ENCODE measurements around the gene FRRS1.

FRRS1 gene

GRCh38 chr1:99751877-99752504, 14.4 kb downstream of the FRRS1 start:
- Histone ChIP-seq H4K20me1 (ENCODE audit: insufficient read depth, low read length) (no peaks in the 10 kb centered on the region), H3K4me3 (ENCODE audit: low read depth in 1 of 2, low read length in 2 of 2) (no peak overlapping the region), H3K27ac (ENCODE audit: low read length) (no peak overlapping the region), H3K9me3 (ENCODE audit: insufficient read depth, low read length, severe bottlenecking) (no peaks in the 10 kb centered on the region), H2AFZ (ENCODE audit: low read depth, low read length) (no peak overlapping the region), H3K79me2 (ENCODE audit: insufficient read depth, low read length) (peaks cover 2% of the 10 kb centered on the region; the same call in 1 of the 2 replicates), H3K27me3 (ENCODE audit: insufficient read depth, low read length, poor library complexity) (no peaks in the 10 kb centered on the region), H3K36me3 (ENCODE audit: insufficient read depth, low read length) (peaks cover 2% of the 10 kb centered on the region; the same call in 1 of the 2 replicates), H3K4me1 (ENCODE audit: insufficient read depth, low read length) (no peaks in the 10 kb centered on the region), H3K4me2 (ENCODE audit: insufficient read depth, low read length) (no peak overlapping the region), H3K9ac (ENCODE audit: low read depth, low read length) (no peak overlapping the region)
- DNase-seq, result no peak
- no peak for ATAC-seq (ENCODE audit: insufficient read depth, low read depth)
- no peak for TF ChIP-seq EZH2 (IDR thresholded peaks at IDR 0.05; ENCODE audit: borderline replicate concordance, low read depth, low read length, severe bottlenecking)
- TF ChIP-seq, protein P1, sequence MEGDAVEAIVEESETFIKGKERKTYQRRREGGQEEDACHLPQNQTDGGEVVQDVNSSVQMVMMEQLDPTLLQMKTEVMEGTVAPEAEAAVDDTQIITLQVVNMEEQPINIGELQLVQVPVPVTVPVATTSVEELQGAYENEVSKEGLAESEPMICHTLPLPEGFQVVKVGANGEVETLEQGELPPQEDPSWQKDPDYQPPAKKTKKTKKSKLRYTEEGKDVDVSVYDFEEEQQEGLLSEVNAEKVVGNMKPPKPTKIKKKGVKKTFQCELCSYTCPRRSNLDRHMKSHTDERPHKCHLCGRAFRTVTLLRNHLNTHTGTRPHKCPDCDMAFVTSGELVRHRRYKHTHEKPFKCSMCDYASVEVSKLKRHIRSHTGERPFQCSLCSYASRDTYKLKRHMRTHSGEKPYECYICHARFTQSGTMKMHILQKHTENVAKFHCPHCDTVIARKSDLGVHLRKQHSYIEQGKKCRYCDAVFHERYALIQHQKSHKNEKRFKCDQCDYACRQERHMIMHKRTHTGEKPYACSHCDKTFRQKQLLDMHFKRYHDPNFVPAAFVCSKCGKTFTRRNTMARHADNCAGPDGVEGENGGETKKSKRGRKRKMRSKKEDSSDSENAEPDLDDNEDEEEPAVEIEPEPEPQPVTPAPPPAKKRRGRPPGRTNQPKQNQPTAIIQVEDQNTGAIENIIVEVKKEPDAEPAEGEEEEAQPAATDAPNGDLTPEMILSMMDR (IDR thresholded peaks at IDR 0.05; ENCODE audit: borderline replicate concordance, extremely low read depth, low read length, poor library complexity, severe bottlenecking), result no peak

DNA sequence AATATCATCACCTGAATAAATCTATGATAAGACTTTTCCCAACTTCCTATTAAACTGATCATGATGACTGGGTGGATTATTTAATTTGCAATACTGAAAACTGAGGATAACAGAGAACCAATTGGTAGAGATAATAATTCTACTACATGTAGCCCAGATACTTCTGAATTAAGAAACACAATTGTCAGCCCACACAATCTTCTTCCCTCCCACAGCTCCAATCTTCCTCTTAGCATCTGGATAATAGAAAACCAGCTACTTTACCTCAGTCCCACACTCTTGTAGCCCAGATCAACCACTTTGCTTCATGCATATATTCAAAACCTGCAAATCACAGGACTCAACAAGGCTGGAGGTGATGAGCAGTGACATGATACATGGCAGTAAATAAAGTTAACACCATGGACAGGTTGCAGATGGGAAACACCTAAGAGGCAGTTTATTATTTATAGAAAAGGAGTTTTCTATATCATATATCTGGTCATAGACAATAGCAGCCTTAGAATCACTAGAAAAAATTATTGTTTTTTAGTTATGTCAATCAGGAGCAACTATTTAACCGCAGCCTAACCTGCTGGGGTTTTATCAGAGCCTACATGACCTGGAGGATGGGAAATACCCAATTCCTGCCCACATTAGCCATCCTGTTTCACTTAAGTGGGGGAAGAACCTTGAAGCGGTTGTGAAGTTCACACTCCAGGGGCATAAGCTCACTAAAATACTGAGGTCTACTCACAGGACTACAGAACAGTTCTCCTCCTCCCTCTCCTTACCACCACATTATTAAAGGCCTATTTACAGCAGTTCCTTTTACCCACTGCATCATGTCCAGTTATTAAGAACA, 16.7 kb downstream of the FRRS1 start:
- ATAC-seq (ENCODE audit: insufficient read depth, low read depth) (no peak), DNase-seq (no peak)
- H3K79me2 ChIP-seq (ENCODE audit: insufficient read depth, low read length), result peaks cover 2% of the 10 kb centered on the region; the same call in 1 of the 2 replicates

GRCh38 chr1:99748419-99748818, 18.0 kb downstream of the FRRS1 start:
- Histone ChIP-seq H3K9ac (ENCODE audit: low read depth, low read length) (no peak overlapping the region), H3K79me2 (ENCODE audit: insufficient read depth, low read length) (peaks cover 2% of the 10 kb centered on the region; the same call in 1 of the 2 replicates), H3K9me3 (ENCODE audit: insufficient read depth, low read length, severe bottlenecking) (no peaks in the 10 kb centered on the region), H3K4me2 (ENCODE audit: insufficient read depth, low read length) (no peak overlapping the region), H3K36me3 (ENCODE audit: insufficient read depth, low read length) (peaks cover 5% of the 10 kb centered on the region; the same call in 1 of the 2 replicates), H4K20me1 (ENCODE audit: insufficient read depth, low read length) (no peaks in the 10 kb centered on the region), H3K27me3 (ENCODE audit: insufficient read depth, low read length, poor library complexity) (no peaks in the 10 kb centered on the region), H3K4me1 (ENCODE audit: insufficient read depth, low read length) (no peaks in the 10 kb centered on the region), H2AFZ (ENCODE audit: low read depth, low read length) (no peak overlapping the region), H3K4me3 (ENCODE audit: low read depth in 1 of 2, low read length in 2 of 2) (no peak overlapping the region), H3K27ac (ENCODE audit: low read length) (no peak overlapping the region)
- ATAC-seq (ENCODE audit: insufficient read depth, low read depth) (no peak), DNase-seq (no peak)
- TF ChIP-seq, protein P1 (IDR thresholded peaks at IDR 0.05; ENCODE audit: borderline replicate concordance, extremely low read depth, low read length, poor library complexity, severe bottlenecking), result no peak
- TF ChIP-seq EZH2 (IDR thresholded peaks at IDR 0.05; ENCODE audit: borderline replicate concordance, low read depth, low read length, severe bottlenecking), result no peak

More for the DNA sequence above, 16.7 kb downstream of the FRRS1 start:
- no peaks in the 10 kb centered on the region for H4K20me1 ChIP-seq (ENCODE audit: insufficient read depth, low read length)
- no peak overlapping the region for H3K4me3 ChIP-seq (ENCODE audit: low read depth in 1 of 2, low read length in 2 of 2)
- TF ChIP-seq, protein P1 (IDR thresholded peaks at IDR 0.05; ENCODE audit: borderline replicate concordance, extremely low read depth, low read length, poor library complexity, severe bottlenecking), result no peak
- TF ChIP-seq EZH2 (IDR thresholded peaks at IDR 0.05; ENCODE audit: borderline replicate concordance, low read depth, low read length, severe bottlenecking), result no peak
- H2AFZ ChIP-seq (ENCODE audit: low read depth, low read length), result no peak overlapping the region
- H3K27ac ChIP-seq (ENCODE audit: low read length), result no peak overlapping the region
- H3K9ac ChIP-seq (ENCODE audit: low read depth, low read length), result no peak overlapping the region
- no peak overlapping the region for H3K4me2 ChIP-seq (ENCODE audit: insufficient read depth, low read length)
- no peaks in the 10 kb centered on the region for H3K9me3 ChIP-seq (ENCODE audit: insufficient read depth, low read length, severe bottlenecking)
- H3K4me1 ChIP-seq (ENCODE audit: insufficient read depth, low read length), result no peaks in the 10 kb centered on the region
- H3K27me3 ChIP-seq (ENCODE audit: insufficient read depth, low read length, poor library complexity), result no peaks in the 10 kb centered on the region
- H3K36me3 ChIP-seq (ENCODE audit: insufficient read depth, low read length), result peaks cover 5% of the 10 kb centered on the region; the same call in 1 of the 2 replicates

All from DND-41 (cell line).